ENCODE measurements around the gene AHSP.

DNA sequence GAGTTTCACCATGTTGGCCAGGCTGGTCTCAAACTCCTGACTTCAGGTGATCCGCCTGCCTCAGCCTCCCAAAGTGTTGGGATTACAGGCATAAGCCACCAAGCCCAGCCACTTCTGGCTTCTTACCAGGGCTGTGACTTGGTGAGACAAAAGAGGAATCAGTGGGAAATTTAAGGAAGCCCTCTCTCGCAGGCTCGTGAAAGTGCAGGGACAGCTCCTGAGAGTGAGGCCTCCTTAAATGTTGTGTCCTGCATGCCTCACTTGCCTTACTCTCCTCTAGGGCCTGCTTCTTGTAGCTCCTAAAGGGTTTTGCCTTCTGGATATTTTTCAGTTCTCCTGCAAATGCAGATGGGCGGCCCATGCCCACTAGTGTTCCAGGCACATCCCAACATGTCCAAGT is 5.2 kb downstream of the AHSP start:
- TF ChIP-seq, protein P1, sequence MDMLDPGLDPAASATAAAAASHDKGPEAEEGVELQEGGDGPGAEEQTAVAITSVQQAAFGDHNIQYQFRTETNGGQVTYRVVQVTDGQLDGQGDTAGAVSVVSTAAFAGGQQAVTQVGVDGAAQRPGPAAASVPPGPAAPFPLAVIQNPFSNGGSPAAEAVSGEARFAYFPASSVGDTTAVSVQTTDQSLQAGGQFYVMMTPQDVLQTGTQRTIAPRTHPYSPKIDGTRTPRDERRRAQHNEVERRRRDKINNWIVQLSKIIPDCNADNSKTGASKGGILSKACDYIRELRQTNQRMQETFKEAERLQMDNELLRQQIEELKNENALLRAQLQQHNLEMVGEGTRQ (IDR thresholded peaks at IDR 0.05; ENCODE audit: borderline replicate concordance, low read depth, low read length): no peak
- TF ChIP-seq FOXM1 (IDR thresholded peaks at IDR 0.05; ENCODE audit: low read depth, low read length): no peak

Data from GM12878 (cell line).